Limb (tissue), 2 donors: ENCODE measurements around the gene VSIG8.

ENCODE experiments used
- DNase-seq, 2 donors: peaks; one replicate each; pipeline ENCODE4 v3.0.0-alpha.2; 2016; ENCODE audit errors: extremely low spot score in 2 of 2

VSIG8 gene

GRCh38 chr1:159857889-159858288 is 4.6 kb downstream of the VSIG8 start:
- DNase-seq = no peak

GRCh38 chr1:159856576-159856975 is 5.9 kb downstream of the VSIG8 start:
- no peak for DNase-seq

DNA sequence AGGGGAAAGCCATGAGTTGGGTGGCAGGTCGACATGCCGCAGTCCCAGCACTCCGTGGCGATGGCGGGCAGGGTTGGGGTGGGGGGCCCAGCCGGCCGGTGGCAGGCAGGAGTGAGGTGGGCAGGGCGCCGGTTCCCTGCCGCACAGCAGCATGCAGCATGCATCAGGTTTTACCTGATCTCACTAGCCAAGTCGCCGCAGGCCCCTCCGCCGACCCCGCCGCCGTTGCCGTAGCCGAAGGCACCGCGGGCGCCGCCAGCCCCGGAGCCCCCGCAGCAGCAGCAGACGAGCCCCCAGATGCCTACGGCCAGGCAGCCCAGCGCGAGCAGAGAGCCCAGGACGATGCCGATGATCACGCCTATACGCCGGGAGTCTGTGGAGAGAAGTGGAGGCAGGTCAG is 6.7 kb downstream of the VSIG8 start:
- DNase-seq = no peak

DNA sequence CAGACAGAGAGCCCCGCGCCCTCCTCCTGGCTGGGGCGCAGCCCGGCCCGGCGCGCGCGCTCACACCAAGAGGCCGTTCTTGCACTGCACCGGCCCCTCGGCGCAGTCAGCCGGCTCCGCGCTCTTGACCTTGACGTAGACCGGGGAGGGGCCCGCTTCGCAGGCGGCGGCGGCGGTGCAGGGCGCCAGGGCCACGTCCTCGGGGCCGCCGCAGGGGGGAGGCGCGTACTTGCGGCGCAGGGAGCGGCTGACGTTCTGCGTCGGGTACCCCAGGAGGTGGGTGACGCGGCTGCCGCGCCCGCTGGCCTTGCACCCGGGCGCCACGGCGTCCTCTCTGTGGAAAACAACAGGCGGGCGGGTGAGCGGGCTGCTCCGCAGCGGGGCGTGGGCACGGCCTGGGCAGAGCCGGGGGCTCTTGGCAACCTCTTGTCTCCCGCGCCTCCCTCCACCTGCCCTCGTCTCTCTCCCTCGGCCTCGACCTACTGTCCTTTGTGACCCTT is 7.7 kb downstream of the VSIG8 start:
- peak; percentile 78 to 81 for DNase-seq

DNA sequence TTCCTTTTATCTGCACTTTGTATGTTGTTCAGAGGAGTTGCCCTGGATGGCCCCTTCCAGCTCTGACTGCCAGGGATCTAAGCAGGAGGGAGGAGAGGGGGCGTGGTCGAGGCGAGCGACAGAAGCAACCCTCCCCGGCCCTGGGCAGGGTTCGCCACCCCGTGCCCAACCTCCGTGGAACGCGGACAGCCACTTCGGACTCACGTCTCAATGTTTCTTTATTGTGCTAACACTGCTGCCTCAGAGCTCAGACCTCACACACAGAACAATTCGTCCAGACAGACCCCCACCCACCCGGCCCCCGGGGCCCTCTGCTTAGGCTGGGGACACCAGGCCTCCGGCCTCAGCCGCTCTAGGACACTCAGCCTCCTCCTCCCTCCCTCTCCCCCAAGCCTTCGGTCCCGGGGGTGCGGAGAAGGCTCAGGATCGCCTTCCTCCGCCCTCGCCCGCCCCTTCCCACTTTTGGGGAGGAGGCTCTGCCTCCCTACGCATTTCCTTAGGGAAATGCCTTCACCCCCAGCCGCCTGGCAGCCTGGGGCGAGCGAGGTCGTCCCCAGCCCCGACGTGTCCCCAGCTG is 8.3 kb downstream of the VSIG8 start:
- DNase-seq = peak; percentile 57 to 66

DNA sequence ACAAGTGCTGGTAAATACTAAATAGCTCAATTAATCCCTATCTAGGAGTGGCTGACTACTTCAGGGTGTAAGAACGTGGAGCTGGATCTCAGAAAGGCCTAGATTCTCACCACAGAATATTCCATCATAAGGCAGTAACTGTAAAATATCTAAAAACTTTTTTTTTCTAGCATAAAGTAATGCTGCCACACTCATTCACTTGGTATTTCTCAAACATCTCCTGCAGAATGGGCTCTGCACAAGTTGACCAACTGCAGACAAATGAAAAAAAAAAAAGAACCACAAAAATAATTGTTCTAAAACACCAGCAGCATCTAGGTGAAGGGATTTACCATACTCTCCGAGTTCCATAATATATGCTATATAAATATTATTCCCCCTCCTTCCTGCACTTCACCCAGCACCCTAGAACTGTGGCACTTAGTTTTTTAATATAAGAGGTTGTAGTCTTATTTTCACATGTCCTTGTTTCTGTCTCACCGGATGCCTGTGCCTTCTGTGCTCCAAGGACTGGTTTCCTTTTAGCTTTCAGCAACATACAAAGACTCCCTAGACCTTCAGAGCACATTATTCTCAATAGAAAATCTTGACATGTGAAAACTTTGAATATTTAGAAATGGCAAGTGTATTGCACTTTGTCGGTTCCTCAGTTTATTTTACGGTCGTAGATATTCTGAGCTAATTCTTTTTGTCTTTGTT is 8.9 kb downstream of the VSIG8 start:
- DNase-seq = no peak

DNA sequence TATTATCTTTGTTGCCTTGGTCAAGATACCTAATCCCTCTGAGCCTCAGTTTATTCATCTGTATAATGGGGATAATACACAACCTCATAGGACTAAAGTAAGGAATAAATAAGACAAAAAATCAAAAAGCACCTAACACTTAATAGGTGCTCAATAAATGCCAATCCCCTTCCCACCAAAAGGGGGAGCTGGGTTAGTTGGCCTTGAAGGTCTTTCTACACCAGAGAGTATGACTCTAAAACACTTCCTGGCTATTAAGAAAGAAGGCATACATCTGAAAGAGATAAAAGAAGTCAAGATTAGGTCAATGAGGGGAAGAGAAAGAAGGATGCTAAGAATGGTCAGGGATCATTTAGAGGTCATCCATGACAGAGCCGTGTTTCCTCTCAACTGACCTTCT is 11.1 kb downstream of the VSIG8 start:
- no peak for DNase-seq

DNA sequence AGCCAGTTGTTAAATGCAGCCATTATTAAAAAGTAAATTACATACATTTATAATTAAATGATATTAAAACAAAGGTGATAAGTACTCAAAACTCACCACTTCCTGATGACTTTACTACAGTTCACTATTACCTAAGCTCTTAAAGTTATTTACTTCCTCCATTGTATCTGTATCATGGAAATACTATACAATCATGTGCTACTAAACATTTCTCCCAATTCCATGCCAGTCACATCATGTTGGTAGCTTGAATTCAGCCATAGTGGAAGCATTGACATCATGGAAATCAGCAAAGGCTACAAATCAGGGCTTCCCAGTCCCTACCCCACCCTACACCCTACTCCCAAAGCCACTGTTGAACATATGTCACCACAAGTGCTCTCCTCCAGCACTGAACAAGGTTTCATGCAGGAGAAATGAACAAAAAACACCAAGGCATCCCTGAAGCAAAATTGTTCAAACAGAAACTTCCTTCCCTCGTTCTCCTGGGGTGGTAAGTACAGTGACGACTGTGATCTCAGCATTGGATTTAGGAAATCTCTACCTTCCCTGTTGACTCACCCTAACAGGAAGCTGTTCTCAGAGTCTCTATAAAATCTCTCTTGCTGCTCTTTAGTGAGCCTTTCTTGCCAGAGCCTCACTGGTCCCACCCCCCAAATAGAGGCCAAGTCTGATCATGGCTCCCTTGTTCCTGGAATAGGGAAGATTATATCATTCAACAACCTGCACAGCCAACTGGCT is 12.7 kb downstream of the VSIG8 start:
- DNase-seq = no peak

DNA sequence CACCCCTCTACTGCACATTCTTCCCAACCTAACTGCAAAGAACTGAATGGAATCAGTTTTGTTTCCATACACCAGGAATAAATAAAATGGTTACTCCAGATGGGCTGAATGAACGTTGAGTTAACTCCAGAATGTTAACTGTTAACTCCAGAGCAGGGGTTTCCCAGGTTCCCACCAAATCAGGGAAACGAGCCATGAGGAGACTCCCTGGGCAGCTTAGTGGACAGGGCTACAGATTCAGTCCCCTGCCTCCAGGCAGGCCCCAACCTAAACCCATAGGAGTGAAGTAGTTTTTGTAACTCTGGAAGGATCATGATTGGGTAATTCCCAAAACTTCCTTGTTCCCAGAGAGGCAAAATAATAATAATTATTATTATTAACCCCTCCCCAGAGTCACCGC is 14.1 kb downstream of the VSIG8 start:
- DNase-seq = no peak

GRCh38 chr1:159847231-159847630 is 15.2 kb downstream of the VSIG8 start:
- DNase-seq = no peak

GRCh38 chr1:159845751-159846629 is 16.5 kb downstream of the VSIG8 start:
- no peak for DNase-seq

DNA sequence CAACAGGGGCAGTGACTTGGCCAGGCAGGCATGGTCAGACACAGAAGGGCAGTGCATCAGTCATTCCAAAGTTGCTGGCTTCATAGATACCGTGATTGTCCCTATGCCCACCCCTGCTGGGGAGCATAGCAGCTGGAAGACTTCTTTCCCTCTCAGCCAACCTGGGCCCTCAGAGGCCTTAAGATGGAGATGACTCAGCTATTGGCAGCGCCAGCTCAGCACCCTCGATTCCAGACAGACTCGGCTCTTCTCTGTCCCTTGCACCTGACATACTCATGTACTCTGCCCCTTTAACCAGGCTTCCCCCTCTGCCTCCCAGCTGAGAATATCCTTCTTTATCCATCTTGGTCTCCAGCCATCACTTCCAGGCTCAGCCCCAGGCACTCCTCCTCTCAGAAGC is 19.0 kb downstream of the VSIG8 start:
- DNase-seq = no peak

- no peak for DNase-seq
These were observed 20.7 kb downstream of the VSIG8 start for GRCh38 chr1:159841749-159842148.

GRCh38 chr1:159839116-159839849 is 23.2 kb downstream of the VSIG8 start:
- DNase-seq = no peak

DNA sequence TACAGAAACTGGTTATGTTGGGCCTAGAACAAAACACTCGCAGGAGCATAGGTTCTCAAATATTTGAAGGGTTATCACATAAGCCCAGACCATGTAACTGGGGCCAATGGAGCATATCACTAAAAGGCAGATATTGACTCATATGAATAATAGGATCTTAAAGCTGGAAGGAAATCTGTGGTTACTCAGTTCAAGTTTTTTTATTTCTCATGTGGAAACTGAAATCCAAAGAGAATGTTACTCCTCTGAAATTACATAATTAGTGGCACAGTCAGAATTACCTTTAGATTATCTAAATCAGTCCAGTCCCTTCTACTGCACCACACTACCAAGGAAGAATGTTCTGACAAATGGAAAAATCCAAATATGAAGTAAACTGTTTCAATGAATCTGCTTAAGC is 23.7 kb downstream of the VSIG8 start:
- DNase-seq = no peak

- DNase-seq = no peak
These were observed 26.5 kb downstream of the VSIG8 start for GRCh38 chr1:159835862-159836525.

DNA sequence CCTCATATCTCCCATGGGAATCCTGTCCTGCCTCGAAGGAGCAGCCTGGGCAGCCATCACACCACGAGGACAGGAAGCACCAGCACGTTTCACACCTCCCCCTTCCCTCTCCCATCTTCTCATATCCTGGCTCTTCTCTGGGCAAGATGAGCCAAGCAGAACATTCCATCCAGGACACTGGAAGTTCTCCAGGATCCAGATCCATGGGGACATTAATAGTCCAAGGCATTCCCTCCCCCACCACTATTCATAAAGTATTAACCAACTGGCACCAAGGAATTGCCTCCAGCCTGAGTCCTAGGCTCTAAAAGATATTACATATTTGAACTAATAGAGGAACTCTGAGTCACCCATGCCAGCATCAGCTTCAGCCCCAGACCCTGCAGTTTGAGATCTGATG is 27.1 kb downstream of the VSIG8 start:
- no peak for DNase-seq

DNA sequence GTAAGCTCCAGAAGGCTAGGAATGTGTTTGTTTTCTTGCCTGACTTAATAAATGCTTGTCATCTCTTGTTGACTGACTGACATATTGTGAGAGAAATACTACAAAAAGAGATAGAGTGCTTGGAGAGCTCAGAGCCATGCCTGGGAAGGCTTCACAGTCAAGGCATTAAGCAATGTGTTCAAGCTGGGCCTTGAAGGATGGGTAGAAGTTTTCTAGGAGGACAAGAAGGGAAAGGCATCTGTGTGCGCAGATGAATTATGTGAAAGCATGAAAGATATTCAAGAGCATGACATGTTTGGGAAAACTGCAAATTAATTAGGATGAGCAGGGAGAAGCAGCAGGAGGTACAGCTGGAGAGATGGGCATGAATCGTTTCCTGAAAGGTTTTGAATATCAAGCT is 30.1 kb downstream of the VSIG8 start:
- no peak for DNase-seq

DNA sequence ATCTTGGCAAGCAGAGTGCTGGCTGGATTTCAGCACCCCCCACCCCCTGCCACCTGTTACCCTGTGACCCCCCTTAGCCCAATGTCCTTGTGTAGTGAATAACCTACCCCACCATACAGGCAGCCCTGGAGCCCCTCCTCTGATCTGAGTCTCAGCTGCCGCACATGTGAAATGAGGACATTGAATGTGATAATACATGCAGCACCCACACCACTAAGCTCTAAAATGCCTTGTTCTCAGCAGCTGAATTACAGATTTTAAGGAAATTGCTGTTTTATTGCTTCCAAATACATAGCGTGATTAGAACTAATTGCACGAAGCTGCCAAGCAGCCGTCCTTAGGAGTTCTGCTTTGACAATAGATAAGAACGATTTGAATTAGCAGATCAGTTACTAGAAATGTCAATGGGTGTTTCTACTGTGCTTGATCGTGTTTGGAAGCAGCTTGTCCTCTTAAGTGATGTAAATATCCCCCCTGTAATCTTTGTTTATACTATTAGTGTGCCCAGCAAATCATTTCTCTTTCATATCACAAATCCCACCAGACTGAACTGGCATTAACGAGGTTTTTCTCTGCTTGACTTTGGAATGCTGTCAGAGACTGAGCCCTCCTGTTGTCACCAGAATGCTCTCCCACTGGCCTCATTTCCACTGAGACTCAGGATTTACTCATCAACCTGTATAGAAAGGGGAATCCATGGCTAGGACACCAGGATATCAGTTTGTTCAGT is 30.9 kb downstream of the VSIG8 start:
- no peak for DNase-seq

DNA sequence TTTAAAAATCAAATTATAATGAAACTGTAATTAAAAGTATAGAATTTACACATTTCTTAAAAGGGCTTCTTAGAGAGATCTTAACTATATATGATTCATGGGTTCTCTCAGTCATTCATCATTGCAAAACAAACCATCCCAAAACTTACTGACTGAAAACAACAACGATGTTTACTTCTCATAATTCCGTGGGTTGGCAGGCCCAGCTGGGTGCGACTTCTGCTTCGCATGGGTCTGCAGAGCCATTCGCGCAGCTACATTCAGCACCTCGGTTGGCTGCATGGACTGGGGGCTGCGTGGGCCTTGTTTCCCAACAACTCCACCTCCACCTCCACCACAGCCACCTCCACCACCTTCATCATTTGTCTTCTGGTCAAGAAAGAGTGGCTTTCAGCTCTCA is 31.7 kb downstream of the VSIG8 start:
- DNase-seq = no peak
